Esophagus muscularis mucosa (tissue), 4 donors: ENCODE data around the gene KCNK4. TPM values are rescaled to one million over a fixed set of nuclear protein-coding genes. Genes with fewer than 3 reads are reported as not detected.
"Not testable (repeated sequence)": the region's sequence is repeated elsewhere in the genome, so short reads cannot be mapped to it uniquely, and the experiment has no call there.

Source experiments
- DNase-seq: peaks from one replicate; pipeline ENCODE4 v3.0.0-alpha.2; 2017; ENCODE audit errors: extremely low spot score
- H3K27ac ChIP-seq, 4 donors: fragments of 200-600 bp; sonication (generic); replicated peaks in 1 of 4; 1 replicate in 3 of 4; 2 replicates in 1 of 4; pipeline ENCODE4 v1.5.1; 2016 to 2019; ENCODE audit warnings: mild to moderate bottlenecking in 1 of 4
- H3K27me3 ChIP-seq, 4 donors: fragments of 200-600 bp; sonication (generic); one replicate each; pipeline versions ENCODE4 v1.5.1 to v1.6.0; 2016 to 2019
- H3K36me3 ChIP-seq, 4 donors: fragments of 200-600 bp; sonication (generic); one replicate each; pipeline ENCODE4 v1.5.1; 2016 to 2019
- H3K4me1 ChIP-seq, 4 donors: fragments of 200-600 bp; sonication (generic); one replicate each; pipeline ENCODE4 v1.5.1; 2016 to 2019
- H3K4me3 ChIP-seq, 4 donors: fragments of 200-600 bp; sonication (generic); 1 replicate in 2 of 4; 2 replicates in 2 of 4; pipeline ENCODE4 v1.5.1; 2016 to 2019; ENCODE audit warnings: mild to moderate bottlenecking in 4 of 4, moderate library complexity in 1 of 4
- H3K9me3 ChIP-seq, 4 donors: fragments of 200-600 bp; sonication (generic); 1 replicate in 3 of 4; 2 replicates in 1 of 4; pipeline ENCODE4 v1.5.1; 2016 to 2019
- EP300 ChIP-seq: sonication (generic); formaldehyde crosslinking; IDR thresholded peaks from one replicate; pipeline ENCODE4 v1.6.1; 2017; ENCODE audit warnings: antibody characterized with exemption
- POLR2A ChIP-seq: fragments of 450-650 bp; IDR thresholded peaks from one replicate; pipeline ENCODE4 v1.6.1; 2017; ENCODE audit warnings: antibody characterized with exemption, moderate library complexity, mild to moderate bottlenecking, low read depth
- POLR2AphosphoS5 ChIP-seq, 2 donors: sonication (generic); formaldehyde crosslinking; IDR thresholded peaks; one replicate each; pipeline ENCODE4 v1.6.1; 2017; ENCODE audit warnings: antibody characterized with exemption in 2 of 2
- WGBS: methylation state at CpG from one replicate; pipeline ENCODE4 v1.1.5; 2018; 5-methylcytosine and 5-hydroxymethylcytosine counted together
- intact Hi-C: fragments of 100-400 bp; cut with DNase I; formaldehyde crosslinking; loops from one replicate; pipeline ENCODE4 v1.15.1; 2023
- total RNA-seq, 4 donors: library from RNA; depleted of rRNA; stranded (reverse); fragments of >200 nt; gene quantifications; one replicate each; pipeline versions ENCODE4 v1.1.0 to v1.2.1, GENCODE V29; 2016
- TF ChIP-seq, protein P1 (sequence below), 3 experiments: fragments of 200-600 bp in 2 of 3; fragments of 450-650 bp in 1 of 3; sonication (generic) in 2 of 3; IDR thresholded peaks; one replicate each; pipeline ENCODE4 v1.5.1; 2017 to 2019; ENCODE audit warnings: antibody characterized with exemption in 3 of 3, mild to moderate bottlenecking in 2 of 3, moderate library complexity in 1 of 3

The KCNK4 gene
- total RNA-seq, 4 donors from 2014 or later: not detected

DNA sequence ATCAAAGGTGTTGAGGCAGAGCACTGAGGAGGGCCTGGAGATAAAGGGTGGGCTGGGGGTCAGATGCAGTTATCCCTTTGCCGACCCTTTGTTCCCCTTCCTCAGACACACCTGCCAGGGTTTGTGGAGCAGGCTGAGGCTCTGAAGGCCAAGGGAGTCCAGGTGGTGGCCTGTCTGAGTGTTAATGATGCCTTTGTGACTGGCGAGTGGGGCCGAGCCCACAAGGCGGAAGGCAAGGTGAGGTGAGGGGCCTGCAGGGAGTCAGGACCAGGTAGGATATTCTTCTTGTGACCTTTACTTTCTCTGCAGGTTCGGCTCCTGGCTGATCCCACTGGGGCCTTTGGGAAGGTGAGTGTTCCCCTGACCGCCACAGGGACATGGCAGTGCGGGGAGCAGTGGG lies 29.5 kb downstream of the KCNK4 start:
- 96% methylated on average over 7 of the region's 7 CpGs for WGBS
- H3K9me3 ChIP-seq: no peaks in the 10 kb centered on the region
- DNase-seq: no peak
- peaks cover 15 to 35% (median 25%) of the 10 kb centered on the region in 4 donors for H3K4me1 ChIP-seq
- TF ChIP-seq POLR2AphosphoS5 (IDR thresholded peaks at IDR 0.05) (no peak), POLR2A (no peak)
- H3K27ac ChIP-seq: no peak overlapping the region
- no peak overlapping the region for H3K4me3 ChIP-seq
- intact Hi-C loops: loop anchor here (2.0 kb wide), 1 partner anchor 34 kb away; no protein-coding TSS in a partner anchor
- H3K27me3 ChIP-seq: no peaks in the 10 kb centered on the region
- peaks cover 7 to 40% (median 39%) of the 10 kb centered on the region in 4 donors for H3K36me3 ChIP-seq

DNA sequence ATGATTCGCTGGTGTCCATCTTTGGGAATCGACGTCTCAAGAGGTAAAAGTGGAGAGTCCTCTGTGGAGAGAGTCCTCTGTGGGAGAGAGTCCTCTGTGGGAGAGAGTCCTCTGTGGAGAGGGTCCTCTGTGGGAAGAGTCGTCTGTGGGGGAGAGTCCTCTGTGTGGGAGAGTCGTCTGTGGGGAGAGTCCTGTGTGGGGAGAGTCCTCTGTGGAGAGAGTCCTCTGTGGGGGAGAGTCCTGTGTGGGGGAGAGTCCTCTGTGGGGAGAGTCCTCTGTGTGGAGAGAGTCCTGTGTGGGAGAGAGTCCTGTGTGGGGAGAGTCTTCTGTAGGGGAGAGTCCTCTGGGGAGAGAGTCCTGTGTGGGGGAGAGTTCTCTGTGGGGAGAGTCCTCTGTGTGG lies 29.9 kb downstream of the KCNK4 start:
- no peak overlapping the region for H3K27ac ChIP-seq
- intact Hi-C loops: loop anchor here (2.0 kb wide), 1 partner anchor 34 kb away; no protein-coding TSS in a partner anchor
- peaks cover 6 to 35% (median 35%) of the 10 kb centered on the region in 4 donors for H3K36me3 ChIP-seq
- no peak overlapping the region for H3K4me3 ChIP-seq
- TF ChIP-seq EP300: no peak
- TF ChIP-seq, protein P1, sequence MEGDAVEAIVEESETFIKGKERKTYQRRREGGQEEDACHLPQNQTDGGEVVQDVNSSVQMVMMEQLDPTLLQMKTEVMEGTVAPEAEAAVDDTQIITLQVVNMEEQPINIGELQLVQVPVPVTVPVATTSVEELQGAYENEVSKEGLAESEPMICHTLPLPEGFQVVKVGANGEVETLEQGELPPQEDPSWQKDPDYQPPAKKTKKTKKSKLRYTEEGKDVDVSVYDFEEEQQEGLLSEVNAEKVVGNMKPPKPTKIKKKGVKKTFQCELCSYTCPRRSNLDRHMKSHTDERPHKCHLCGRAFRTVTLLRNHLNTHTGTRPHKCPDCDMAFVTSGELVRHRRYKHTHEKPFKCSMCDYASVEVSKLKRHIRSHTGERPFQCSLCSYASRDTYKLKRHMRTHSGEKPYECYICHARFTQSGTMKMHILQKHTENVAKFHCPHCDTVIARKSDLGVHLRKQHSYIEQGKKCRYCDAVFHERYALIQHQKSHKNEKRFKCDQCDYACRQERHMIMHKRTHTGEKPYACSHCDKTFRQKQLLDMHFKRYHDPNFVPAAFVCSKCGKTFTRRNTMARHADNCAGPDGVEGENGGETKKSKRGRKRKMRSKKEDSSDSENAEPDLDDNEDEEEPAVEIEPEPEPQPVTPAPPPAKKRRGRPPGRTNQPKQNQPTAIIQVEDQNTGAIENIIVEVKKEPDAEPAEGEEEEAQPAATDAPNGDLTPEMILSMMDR (IDR thresholded peaks at IDR 0.05): no peak
- no peak for TF ChIP-seq POLR2AphosphoS5 (IDR thresholded peaks at IDR 0.05)
- TF ChIP-seq POLR2A: no peak
- peaks cover 15 to 30% (median 23%) of the 10 kb centered on the region in 4 donors for H3K4me1 ChIP-seq
- WGBS: 91% methylated on average over 5 of the region's 5 CpGs
- no peak for DNase-seq
- no peaks in the 10 kb centered on the region for H3K9me3 ChIP-seq
- no peaks in the 10 kb centered on the region for H3K27me3 ChIP-seq

DNA sequence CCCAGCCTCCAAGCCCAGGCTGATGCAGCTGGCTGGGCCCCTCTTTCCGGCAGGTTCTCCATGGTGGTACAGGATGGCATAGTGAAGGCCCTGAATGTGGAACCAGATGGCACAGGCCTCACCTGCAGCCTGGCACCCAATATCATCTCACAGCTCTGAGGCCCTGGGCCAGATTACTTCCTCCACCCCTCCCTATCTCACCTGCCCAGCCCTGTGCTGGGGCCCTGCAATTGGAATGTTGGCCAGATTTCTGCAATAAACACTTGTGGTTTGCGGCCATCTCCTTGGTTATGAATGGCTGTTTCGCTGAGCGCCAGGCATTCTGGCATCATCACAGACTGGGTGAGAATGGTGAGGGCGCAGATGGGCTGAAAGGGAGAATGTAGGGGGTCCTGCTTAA lies 30.4 kb downstream of the KCNK4 start:
- Histone ChIP-seq H3K4me3 (no peak overlapping the region), H3K36me3 (peaks cover 6 to 31% (median 30%) of the 10 kb centered on the region in 4 donors), H3K27me3 (no peaks in the 10 kb centered on the region), H3K27ac (no peak overlapping the region), H3K9me3 (no peaks in the 10 kb centered on the region), H3K4me1 (peaks cover 15 to 25% (median 18%) of the 10 kb centered on the region in 4 donors)
- 94% methylated on average over 4 of the region's 5 CpGs for WGBS
- intact Hi-C loops: loop anchor here (2.0 kb wide), 1 partner anchor 33 kb away; no protein-coding TSS in a partner anchor
- DNase-seq: no peak
- no peak for TF ChIP-seq EP300

DNA sequence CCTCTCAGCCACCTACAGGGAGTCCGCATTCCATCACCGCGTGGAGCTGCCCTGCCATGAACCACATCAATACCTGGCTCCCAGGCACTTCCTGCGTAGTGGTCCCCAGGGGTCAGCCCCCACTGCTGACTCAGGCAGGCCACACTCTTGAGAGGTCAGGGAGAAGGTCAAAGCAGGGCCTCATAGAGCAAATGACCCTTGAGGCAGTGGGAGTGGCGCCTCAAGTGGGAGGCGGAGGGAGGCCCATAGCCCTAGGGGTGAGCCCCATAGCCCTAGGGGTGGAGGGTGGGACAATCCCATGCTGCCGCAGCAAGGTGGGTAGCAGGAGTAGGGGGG lies 31.8 kb downstream of the KCNK4 start:
- no peak for DNase-seq
- no peak overlapping the region for H3K27ac ChIP-seq
- TF ChIP-seq, protein P1 (IDR thresholded peaks at IDR 0.05): no peak
- TF ChIP-seq POLR2A (no peak), POLR2AphosphoS5 (IDR thresholded peaks at IDR 0.05) (no peak), EP300 (no peak)
- H3K36me3 ChIP-seq: peaks cover 6 to 31% (median 28%) of the 10 kb centered on the region in 4 donors
- H3K4me3 ChIP-seq: no peak overlapping the region
- no peaks in the 10 kb centered on the region for H3K27me3 ChIP-seq
- no peaks in the 10 kb centered on the region for H3K9me3 ChIP-seq
- peaks cover 10 to 18% (median 13%) of the 10 kb centered on the region in 4 donors for H3K4me1 ChIP-seq
- intact Hi-C loops: no loop called here
- WGBS: 78% methylated on average over 4 of the region's 7 CpGs

DNA sequence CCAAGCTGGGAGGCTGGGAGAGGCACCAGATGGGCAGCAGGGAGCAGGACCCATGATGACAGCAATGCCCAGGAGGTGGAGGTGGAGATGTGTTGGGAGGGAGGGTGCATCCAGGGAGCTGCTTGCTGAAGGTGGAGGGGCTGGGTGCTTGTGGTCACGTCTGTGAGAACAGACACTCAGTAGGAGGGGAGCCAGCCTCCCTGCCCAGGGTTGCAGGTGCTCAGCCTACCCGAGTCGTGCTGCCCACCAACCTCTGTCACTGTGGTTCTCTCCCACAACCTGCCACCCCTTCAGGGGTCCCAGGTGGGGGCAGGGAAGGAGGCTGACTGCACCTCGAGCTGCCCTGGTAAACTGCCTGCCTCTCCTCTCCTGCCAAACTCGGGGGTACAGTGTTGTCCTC lies 32.3 kb downstream of the KCNK4 start:
- Histone ChIP-seq H3K27me3 (no peaks in the 10 kb centered on the region), H3K4me3 (no peak overlapping the region), H3K4me1 (peaks cover 10 to 17% (median 13%) of the 10 kb centered on the region in 4 donors), H3K27ac (no peak overlapping the region), H3K9me3 (no peaks in the 10 kb centered on the region), H3K36me3 (peaks cover 6 to 31% (median 28%) of the 10 kb centered on the region in 4 donors)
- intact Hi-C loops: no loop called here
- 69% methylated on average over 5 of the region's 5 CpGs for WGBS
- DNase-seq: no peak
- TF ChIP-seq EP300 (no peak), POLR2AphosphoS5 (IDR thresholded peaks at IDR 0.05) (no peak), POLR2A (no peak)
- TF ChIP-seq, protein P1 (IDR thresholded peaks at IDR 0.05): no peak

DNA sequence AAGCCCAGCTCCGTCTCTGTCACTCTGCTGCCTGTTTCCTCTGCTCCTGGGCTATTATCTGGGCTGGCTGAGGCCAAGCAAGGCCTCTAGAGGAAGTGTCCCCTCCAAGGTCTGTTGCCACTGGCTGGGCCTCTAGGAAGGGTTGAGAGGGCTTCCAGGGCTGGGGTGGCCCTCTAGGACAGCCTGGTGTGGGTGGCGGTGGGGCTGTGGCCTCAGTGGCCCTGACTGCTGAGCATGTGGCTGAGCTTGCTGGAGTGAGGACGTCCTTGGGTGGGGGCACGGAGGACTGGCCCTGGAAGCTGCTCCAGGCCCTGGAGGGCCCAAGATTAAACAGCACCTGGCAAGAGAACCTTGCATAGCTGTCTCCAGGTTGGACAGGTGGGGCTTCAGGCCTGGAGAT lies 32.9 kb downstream of the KCNK4 start:
- H3K27me3 ChIP-seq, intact Hi-C loops, DNase-seq, H3K27ac ChIP-seq, H3K4me3 ChIP-seq, H3K9me3 ChIP-seq: not testable (repeated sequence)
- 83% methylated on average over 3 of the region's 4 CpGs for WGBS
- Histone ChIP-seq H3K36me3 (peaks cover 6 to 31% (median 28%) of the 10 kb centered on the region in 4 donors), H3K4me1 (peaks cover 6 to 10% (median 7%) of the 10 kb centered on the region in 4 donors)
